ENCODE results near the gene GMDS.

DNA sequence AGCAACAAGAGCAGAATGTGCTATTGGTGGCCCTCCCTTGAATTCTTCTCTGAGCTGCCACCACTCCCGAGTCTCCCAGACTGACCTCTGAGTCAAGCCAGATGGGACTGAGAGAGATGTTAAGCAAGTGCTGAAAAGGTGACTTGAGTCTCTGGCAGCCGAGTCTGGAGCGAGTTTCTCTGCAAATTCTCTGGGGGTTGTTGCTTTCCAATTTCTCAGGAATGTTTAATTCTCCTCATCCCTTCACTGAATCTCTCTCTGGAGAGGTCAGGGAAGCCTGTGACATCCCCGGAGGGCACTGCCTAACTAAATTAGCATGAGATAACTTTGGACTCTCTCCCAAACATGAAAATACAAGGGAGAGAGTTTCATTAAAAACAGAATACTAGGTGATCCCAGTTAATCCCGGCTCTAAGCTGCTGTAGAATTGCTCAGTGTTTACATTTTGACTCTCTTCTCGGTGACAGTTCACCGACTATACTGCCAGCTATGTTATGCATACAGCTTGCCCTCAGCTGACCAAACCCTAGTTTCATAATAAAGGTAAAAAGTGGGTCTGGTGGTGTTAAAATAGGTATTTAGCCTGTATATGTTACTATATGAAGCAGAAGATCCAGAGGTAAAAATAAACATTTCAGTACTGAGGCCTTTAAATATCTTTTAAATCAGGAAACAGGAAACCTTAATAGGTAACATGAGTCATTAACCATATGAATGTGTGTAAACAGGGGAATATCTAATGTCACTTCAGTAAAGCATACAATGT lies 477.7 kb downstream of the GMDS start:
- no peak for TF ChIP-seq EZH2 (IDR thresholded peaks at IDR 0.05; ENCODE audit: insufficient read depth, poor library complexity, severe bottlenecking)
- TF ChIP-seq EZH2phosphoT487 (IDR thresholded peaks at IDR 0.05; ENCODE audit: insufficient read depth, low read depth), result peak; percentile 91
